PC-3 (cell line): ENCODE data around the gene APPBP2. TPM values are rescaled to one million over a fixed set of nuclear protein-coding genes. Genes with fewer than 3 reads are reported as not detected.

Experiments used
- ATAC-seq: fragments of 200-7000 bp; cut with Tn5 transposase; 2 replicates; pipeline ENCODE4 v1.9.1; 2020; ENCODE audit warnings: mild to moderate bottlenecking, moderate library complexity
- BruUV-seq: library from RNA; stranded (reverse); fragments of 400-500 nt; replicated peaks from 2 replicates; lab custom pipeline; 2021; lab: Mats Ljungman, UMichigan
- CTCF ChIA-PET: fragments of 300-600 bp; sonication (Branson Sonifier 250); formaldehyde crosslinking; loops from one replicate; lab custom pipeline; 2022; ENCODE audit warnings: antibody characterized with exemption; lab: Charles Lee
- POLR2A ChIA-PET: fragments of 300-600 bp; sonication (Branson Sonifier 250); formaldehyde crosslinking; loops from one replicate; lab custom pipeline; 2022; ENCODE audit warnings: antibody characterized with exemption; ENCODE audit not compliant: unreplicated experiment; lab: Charles Lee
- DNase-seq: peaks from one replicate; pipeline ENCODE4 v3.0.0-alpha.2; 2015
- H2AFZ ChIP-seq: fragments of 300-600 bp; sonication (generic); 2 replicates; pipeline ENCODE4 v1.6.0; 2016; ENCODE audit warnings: antibody characterized with exemption, low read length
- H3F3A ChIP-seq: fragments of 300-600 bp; sonication (generic); one replicate; pipeline ENCODE4 v1.6.0; 2017; ENCODE audit warnings: antibody characterized with exemption, low read length, control low read depth, mild to moderate bottlenecking; ENCODE audit not compliant: unreplicated experiment
- H3K27ac ChIP-seq: fragments of 300-600 bp; sonication (generic); 2 replicates; pipeline ENCODE4 v1.5.1; 2016; ENCODE audit warnings: mild to moderate bottlenecking, low read length
- H3K27me3 ChIP-seq: fragments of 300-600 bp; sonication (generic); 2 replicates; pipeline ENCODE4 v1.6.1; 2016; ENCODE audit warnings: low read length, mixed read lengths
- H3K36me3 ChIP-seq: fragments of 300-600 bp; sonication (generic); 2 replicates; pipeline ENCODE4 v1.6.1; 2016; ENCODE audit warnings: low read depth, mixed run types, low read length, mixed read lengths
- H3K4me1 ChIP-seq: fragments of 300-600 bp; sonication (generic); 2 replicates; pipeline ENCODE4 v1.5.1; 2016; ENCODE audit warnings: low read length; ENCODE audit not compliant: insufficient read depth
- H3K4me2 ChIP-seq: fragments of 300-600 bp; sonication (generic); 2 replicates; pipeline ENCODE4 v1.6.0; 2016; ENCODE audit warnings: low read length
- H3K4me3 ChIP-seq: fragments of 300-600 bp; sonication (generic); 2 replicates; pipeline ENCODE4 v1.5.1; 2016; ENCODE audit warnings: mild to moderate bottlenecking, low read length, mixed read lengths
- H3K79me2 ChIP-seq: fragments of 300-600 bp; sonication (generic); 2 replicates; pipeline ENCODE4 v1.6.1; 2017; ENCODE audit warnings: low read length, mixed read lengths
- H3K9ac ChIP-seq: fragments of 300-600 bp; sonication (generic); 2 replicates; pipeline ENCODE4 v1.6.0; 2016; ENCODE audit warnings: mild to moderate bottlenecking, low read length
- H3K9me2 ChIP-seq: fragments of 300-600 bp; sonication (generic); replicated peaks from 2 replicates; pipeline ENCODE4 v1.6.1; 2016; ENCODE audit warnings: mixed run types, low read length, mixed read lengths
- H3K9me3 ChIP-seq: fragments of 300-600 bp; sonication (generic); 2 replicates; pipeline ENCODE4 v1.6.1; 2016; ENCODE audit warnings: low read length, mixed read lengths
- H4K20me1 ChIP-seq: fragments of 300-600 bp; sonication (generic); 2 replicates; pipeline ENCODE4 v1.6.1; 2016; ENCODE audit warnings: low read length, mixed read lengths
- EZH2 ChIP-seq: fragments of 300-600 bp; sonication (generic); IDR thresholded peaks from one replicate; pipeline ENCODE4 v1.6.1; 2017; ENCODE audit warnings: antibody characterized with exemption, mild to moderate bottlenecking, low read length; ENCODE audit not compliant: unreplicated experiment
- EZH2phosphoT487 ChIP-seq: fragments of 300-600 bp; sonication (generic); IDR thresholded peaks from 2 replicates; pipeline ENCODE4 v1.6.1; 2018; ENCODE audit warnings: mild to moderate bottlenecking, antibody characterized with exemption, low read length, borderline replicate concordance
- intact Hi-C: fragments of 100-400 bp; cut with micrococcal nuclease; formaldehyde crosslinking; loops from 2 replicates; pipeline ENCODE4 v1.9.0; 2023
- total RNA-seq: library from RNA; depleted of rRNA; stranded (reverse); fragments of >200 nt; gene quantifications from 2 replicates; pipeline ENCODE4 v1.2.3, GENCODE V29; 2014
- TF ChIP-seq, protein P1 (sequence below): fragments of 300-600 bp; sonication (generic); conservative IDR thresholded peaks from 2 replicates; pipeline ENCODE4 v1.5.1; 2017; ENCODE audit warnings: antibody characterized with exemption, low read depth, mild to moderate bottlenecking, low read length

Gene APPBP2
- total RNA-seq, 1 experiment from 2014 or later: 17.1 TPM

DNA sequence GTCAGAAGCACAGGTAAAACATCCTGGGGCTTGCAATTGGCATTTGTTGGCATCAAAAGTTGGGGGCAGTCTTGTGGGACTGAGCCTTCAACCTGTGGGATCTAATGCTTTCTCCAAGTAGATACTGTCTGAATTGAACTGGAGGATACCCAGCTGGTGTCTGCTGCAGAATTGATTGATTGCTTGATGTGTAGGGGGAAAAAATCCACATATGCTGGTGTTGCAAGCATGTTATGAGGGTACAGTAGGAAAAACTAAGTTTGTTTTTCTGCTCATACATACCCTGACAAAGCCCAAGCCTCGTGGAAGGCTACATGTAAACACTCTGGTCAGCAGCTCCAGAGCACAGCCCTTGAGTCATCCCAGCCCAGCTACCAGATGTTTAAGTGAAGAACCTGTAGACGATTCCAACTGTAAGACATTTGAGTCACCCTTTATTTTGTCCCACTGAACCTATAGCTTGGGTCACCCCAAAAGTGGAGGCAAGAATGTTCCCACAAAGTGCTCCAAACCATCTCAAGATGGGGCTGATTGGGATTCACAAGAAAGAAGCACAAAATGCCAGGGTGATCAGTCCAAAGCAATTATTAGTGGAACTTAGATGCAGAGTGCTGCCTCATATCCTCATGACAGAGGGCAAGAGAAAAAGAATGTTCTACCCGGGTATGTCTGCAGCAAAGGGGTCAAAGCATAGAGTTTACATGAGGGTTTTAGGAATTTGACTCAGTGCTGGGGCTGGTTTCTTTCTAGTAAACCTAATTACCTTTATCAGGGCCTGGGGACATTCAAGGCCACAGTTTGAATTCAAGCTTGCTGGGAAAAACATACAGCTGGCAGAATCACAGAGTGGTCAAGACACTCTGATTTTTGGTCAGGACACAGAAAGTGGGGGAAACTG, 9.6 kb upstream of the APPBP2 start:
- Histone ChIP-seq H3K4me3 (no peak overlapping the region), H3K27me3 (no peaks in the 10 kb centered on the region), H3K9ac (no peak overlapping the region), H3K27ac (no peak overlapping the region), H3K79me2 (no peaks in the 10 kb centered on the region), H3F3A (no peaks in the 10 kb centered on the region), H4K20me1 (no peaks in the 10 kb centered on the region), H3K9me2 (no peaks in the 10 kb centered on the region), H3K4me2 (no peak overlapping the region), H2AFZ (no peak overlapping the region), H3K36me3 (no peaks in the 10 kb centered on the region), H3K4me1 (no peaks in the 10 kb centered on the region), H3K9me3 (no peaks in the 10 kb centered on the region)
- CTCF ChIA-PET: no interaction called here
- intact Hi-C loops: no loop called here
- POLR2A ChIA-PET: no interaction called here
- BruUV-seq: no TSS peak
- DNase-seq (no peak), ATAC-seq (peak; percentile 29; the same call in 1 of the 2 replicates)
- TF ChIP-seq EZH2phosphoT487 (no peak), EZH2 (no peak)
- TF ChIP-seq, protein P1, sequence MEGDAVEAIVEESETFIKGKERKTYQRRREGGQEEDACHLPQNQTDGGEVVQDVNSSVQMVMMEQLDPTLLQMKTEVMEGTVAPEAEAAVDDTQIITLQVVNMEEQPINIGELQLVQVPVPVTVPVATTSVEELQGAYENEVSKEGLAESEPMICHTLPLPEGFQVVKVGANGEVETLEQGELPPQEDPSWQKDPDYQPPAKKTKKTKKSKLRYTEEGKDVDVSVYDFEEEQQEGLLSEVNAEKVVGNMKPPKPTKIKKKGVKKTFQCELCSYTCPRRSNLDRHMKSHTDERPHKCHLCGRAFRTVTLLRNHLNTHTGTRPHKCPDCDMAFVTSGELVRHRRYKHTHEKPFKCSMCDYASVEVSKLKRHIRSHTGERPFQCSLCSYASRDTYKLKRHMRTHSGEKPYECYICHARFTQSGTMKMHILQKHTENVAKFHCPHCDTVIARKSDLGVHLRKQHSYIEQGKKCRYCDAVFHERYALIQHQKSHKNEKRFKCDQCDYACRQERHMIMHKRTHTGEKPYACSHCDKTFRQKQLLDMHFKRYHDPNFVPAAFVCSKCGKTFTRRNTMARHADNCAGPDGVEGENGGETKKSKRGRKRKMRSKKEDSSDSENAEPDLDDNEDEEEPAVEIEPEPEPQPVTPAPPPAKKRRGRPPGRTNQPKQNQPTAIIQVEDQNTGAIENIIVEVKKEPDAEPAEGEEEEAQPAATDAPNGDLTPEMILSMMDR: no peak

DNA sequence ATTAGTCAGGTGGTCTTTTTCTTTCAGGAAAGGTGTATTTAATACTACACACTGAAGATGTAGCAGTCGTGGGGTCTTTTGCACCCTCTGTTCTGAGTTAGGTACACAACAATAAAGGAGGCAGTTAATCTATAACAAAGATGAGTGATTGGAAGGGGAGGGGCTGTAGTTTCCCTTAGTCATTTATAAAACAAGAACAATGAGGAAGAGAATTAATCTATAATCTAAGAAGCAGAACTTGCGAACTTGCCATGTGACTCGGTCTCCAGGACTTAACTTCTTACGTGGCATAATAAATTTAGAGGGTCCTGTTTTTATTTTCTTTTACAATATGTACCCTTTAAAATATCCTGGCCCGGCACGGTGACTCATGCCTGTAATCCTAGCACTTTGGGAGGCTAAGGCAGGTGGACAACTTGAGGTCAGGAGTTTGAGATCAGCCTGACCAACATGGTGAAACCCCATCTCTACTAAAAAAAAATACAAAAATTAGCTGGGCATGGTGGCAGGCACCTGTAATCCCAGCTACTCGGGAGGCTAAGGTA, 8.6 kb upstream of the APPBP2 start:
- H3K4me3 ChIP-seq: no peak overlapping the region
- intact Hi-C loops: no loop called here
- ChIA-PET POLR2A (no interaction called here), CTCF (interaction anchor here (0.6 kb wide), 2 partner anchors 68 to 186 kb away, joined by 3 to 4 read pairs; no protein-coding TSS in a partner anchor)
- no peaks in the 10 kb centered on the region for H3K9me2 ChIP-seq
- ATAC-seq (no peak), DNase-seq (no peak)
- no peaks in the 10 kb centered on the region for H3K27me3 ChIP-seq
- no peak overlapping the region for H2AFZ ChIP-seq
- TF ChIP-seq EZH2phosphoT487: no peak
- TF ChIP-seq, protein P1: no peak
- no peak for TF ChIP-seq EZH2
- no peaks in the 10 kb centered on the region for H4K20me1 ChIP-seq
- H3K4me2 ChIP-seq: no peak overlapping the region
- no peaks in the 10 kb centered on the region for H3K36me3 ChIP-seq
- H3K9ac ChIP-seq: no peak overlapping the region
- H3K9me3 ChIP-seq: no peaks in the 10 kb centered on the region
- no peaks in the 10 kb centered on the region for H3K79me2 ChIP-seq
- no TSS peak for BruUV-seq
- no peaks in the 10 kb centered on the region for H3F3A ChIP-seq
- H3K27ac ChIP-seq: no peak overlapping the region
- H3K4me1 ChIP-seq: no peaks in the 10 kb centered on the region
